ENCODE measurements around the gene PLS1. TPM values are rescaled to one million over a fixed set of nuclear protein-coding genes. Genes with fewer than 3 reads are reported as not detected.

The PLS1 gene
- total RNA-seq, 1 experiment from 2014 or later: 36.1 TPM

- ChIA-PET POLR2A (no interaction called here), CTCF (no interaction called here)
- ATAC-seq: no peak
- TF ChIP-seq, protein P1, sequence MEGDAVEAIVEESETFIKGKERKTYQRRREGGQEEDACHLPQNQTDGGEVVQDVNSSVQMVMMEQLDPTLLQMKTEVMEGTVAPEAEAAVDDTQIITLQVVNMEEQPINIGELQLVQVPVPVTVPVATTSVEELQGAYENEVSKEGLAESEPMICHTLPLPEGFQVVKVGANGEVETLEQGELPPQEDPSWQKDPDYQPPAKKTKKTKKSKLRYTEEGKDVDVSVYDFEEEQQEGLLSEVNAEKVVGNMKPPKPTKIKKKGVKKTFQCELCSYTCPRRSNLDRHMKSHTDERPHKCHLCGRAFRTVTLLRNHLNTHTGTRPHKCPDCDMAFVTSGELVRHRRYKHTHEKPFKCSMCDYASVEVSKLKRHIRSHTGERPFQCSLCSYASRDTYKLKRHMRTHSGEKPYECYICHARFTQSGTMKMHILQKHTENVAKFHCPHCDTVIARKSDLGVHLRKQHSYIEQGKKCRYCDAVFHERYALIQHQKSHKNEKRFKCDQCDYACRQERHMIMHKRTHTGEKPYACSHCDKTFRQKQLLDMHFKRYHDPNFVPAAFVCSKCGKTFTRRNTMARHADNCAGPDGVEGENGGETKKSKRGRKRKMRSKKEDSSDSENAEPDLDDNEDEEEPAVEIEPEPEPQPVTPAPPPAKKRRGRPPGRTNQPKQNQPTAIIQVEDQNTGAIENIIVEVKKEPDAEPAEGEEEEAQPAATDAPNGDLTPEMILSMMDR (IDR thresholded peaks at IDR 0.05): no peak
- TF ChIP-seq REST (IDR thresholded peaks at IDR 0.05; ENCODE audit: insufficient read depth in 1 of 2, low read depth in 2 of 2, low read length in 1 of 2): no peak
- peaks cover 37% of the 10 kb centered on the region for H3K36me3 ChIP-seq (ENCODE audit: control insufficient read depth, insufficient read depth, low read length)
- H3K27me3 ChIP-seq (ENCODE audit: control insufficient read depth, insufficient read depth, low read length): no peaks in the 10 kb centered on the region
- DNase-seq (ENCODE audit: low read depth, low spot score): no peak
- no TSS peak for BruUV-seq (replicated peaks)
- intact Hi-C loops (cut with micrococcal nuclease; ENCODE audit: unreplicated experiment): no loop called here
- no peak overlapping the region for H3K4me3 ChIP-seq (ENCODE audit: low read depth in 2 of 2, low read length in 2 of 2)
- in situ Hi-C loops (cut with HindIII; ENCODE audit: low pct_unique_long_range_greater_than_20kb, low sequenced_read_pairs): no loop called here
- no peaks in the 10 kb centered on the region for H3K9me3 ChIP-seq (ENCODE audit: control insufficient read depth, insufficient read depth, low read depth, low read length)
- H3K4me1 ChIP-seq (ENCODE audit: control insufficient read depth, insufficient read depth, low read length): no peaks in the 10 kb centered on the region
- H3K27ac ChIP-seq (ENCODE audit: low read length): no peak overlapping the region
Measured at GRCh38 chr3:142563496-142563997, 32.6 kb upstream of the PLS1 start.

DNA sequence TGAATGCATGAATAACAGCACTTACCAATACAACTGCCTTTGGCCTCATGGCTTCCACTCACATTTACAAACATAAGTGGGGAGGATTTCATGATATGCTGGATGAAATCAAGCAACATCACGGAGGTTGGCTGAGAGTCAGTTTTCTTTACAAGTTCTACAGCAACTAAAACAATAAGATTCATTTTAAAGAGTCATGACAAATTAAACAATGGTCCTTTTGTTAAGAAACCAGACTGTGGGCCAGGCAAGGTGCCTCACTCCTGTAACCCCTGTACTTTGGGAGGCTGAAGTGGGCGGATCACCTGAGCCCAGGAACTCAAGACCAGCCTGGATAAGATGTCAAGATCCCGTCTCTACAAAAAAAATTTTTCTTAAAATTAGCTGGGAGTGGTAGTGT is 30.1 kb upstream of the PLS1 start:
- TF ChIP-seq SIN3A (IDR thresholded peaks at IDR 0.05; ENCODE audit: borderline replicate concordance, insufficient read depth, low read depth, low read length): no peak
- TF ChIP-seq POLR2AphosphoS5 (IDR thresholded peaks at IDR 0.05; ENCODE audit: low read depth, low read length): no peak
- TF ChIP-seq, protein P1 (IDR thresholded peaks at IDR 0.05): no peak
- TF ChIP-seq TCF7L2 (IDR thresholded peaks at IDR 0.05; ENCODE audit: low read depth, low read length): no peak
- no peak for TF ChIP-seq REST (IDR thresholded peaks at IDR 0.05; ENCODE audit: insufficient read depth in 1 of 2, low read depth in 2 of 2, low read length in 1 of 2)

More for the DNA sequence above, 30.1 kb upstream of the PLS1 start:
- H3K36me3 ChIP-seq (ENCODE audit: control insufficient read depth, insufficient read depth, low read length): peaks cover 23% of the 10 kb centered on the region
- POLR2A ChIA-PET: interaction anchor here (0.7 kb wide), 1 partner anchor 158 kb away, joined by 4 read pairs; the partner anchor contains the start of gene TRPC1
- H3K4me1 ChIP-seq (ENCODE audit: control insufficient read depth, insufficient read depth, low read length): no peaks in the 10 kb centered on the region
- no peaks in the 10 kb centered on the region for H3K27me3 ChIP-seq (ENCODE audit: control insufficient read depth, insufficient read depth, low read length)
- DNase-seq (ENCODE audit: low read depth, low spot score) (no peak), ATAC-seq (no peak)
- intact Hi-C loops (cut with micrococcal nuclease; ENCODE audit: unreplicated experiment) (no loop called here), in situ Hi-C loops (cut with HindIII; ENCODE audit: low pct_unique_long_range_greater_than_20kb, low sequenced_read_pairs) (no loop called here)
- H3K9me3 ChIP-seq (ENCODE audit: control insufficient read depth, insufficient read depth, low read depth, low read length): no peaks in the 10 kb centered on the region
- no peak overlapping the region for H3K4me3 ChIP-seq (ENCODE audit: low read depth in 2 of 2, low read length in 2 of 2)
- no peak overlapping the region for H3K27ac ChIP-seq (ENCODE audit: low read length)
- CTCF ChIA-PET: no interaction called here
- no TSS peak for BruUV-seq (replicated peaks)
